Transverse colon (tissue), 4 donors: ENCODE data around the gene NYNRIN. TPM values are rescaled to one million over a fixed set of nuclear protein-coding genes. Genes with fewer than 3 reads are reported as not detected.

ENCODE experiments used
- DNase-seq: peaks from one replicate; pipeline ENCODE4 v3.0.0-alpha.2; 2019
- H3K27ac ChIP-seq, 4 donors: fragments of 200-600 bp; sonication (generic); 2 replicates each; pipeline ENCODE4 v1.5.1; 2016 to 2018; ENCODE audit warnings: inconsistent platforms in 4 of 4
- H3K27me3 ChIP-seq: fragments of 200-600 bp; sonication (generic); 2 replicates; pipeline ENCODE4 v1.5.1; 2017; ENCODE audit warnings: inconsistent platforms
- H3K36me3 ChIP-seq, 4 donors: fragments of 200-600 bp; sonication (generic); 2 replicates each; pipeline ENCODE4 v1.5.1; 2017 to 2019; ENCODE audit warnings: inconsistent platforms in 4 of 4
- H3K4me1 ChIP-seq, 4 donors: fragments of 200-600 bp; sonication (generic); 2 replicates each; pipeline ENCODE4 v1.5.1; 2017 to 2020; ENCODE audit warnings: inconsistent platforms in 4 of 4
- H3K4me3 ChIP-seq, 4 donors: fragments of 200-600 bp; sonication (generic); 1 replicate in 1 of 4; 2 replicates in 3 of 4; pipeline versions ENCODE4 v1.5.1 to v1.6.1; 2017 to 2019; ENCODE audit warnings: inconsistent platforms in 4 of 4
- H3K9me3 ChIP-seq, 2 donors: fragments of 200-600 bp; sonication (generic); 2 replicates each; pipeline ENCODE4 v1.5.1; 2017 to 2019; ENCODE audit warnings: inconsistent platforms in 2 of 2
- EP300 ChIP-seq: sonication (generic); formaldehyde crosslinking; IDR thresholded peaks from one replicate; pipeline ENCODE4 v1.6.1; 2017; ENCODE audit warnings: antibody characterized with exemption, low read depth
- POLR2A ChIP-seq: fragments of 450-650 bp; IDR thresholded peaks from one replicate; pipeline ENCODE4 v1.6.1; 2016; ENCODE audit warnings: antibody characterized with exemption, mild to moderate bottlenecking, moderate library complexity
- POLR2AphosphoS5 ChIP-seq, 3 donors: sonication (generic); formaldehyde crosslinking; IDR thresholded peaks; one replicate each; pipeline ENCODE4 v1.6.1; 2016; ENCODE audit warnings: antibody characterized with exemption in 3 of 3
- WGBS, 2 donors: methylation state at CpG; one replicate each; pipeline ENCODE4 v1.1.5; 2018; ENCODE audit warnings: low coverage in 1 of 2; 5-methylcytosine and 5-hydroxymethylcytosine counted together
- in situ Hi-C, 4 donors: fragments of 200-750 bp; cut with MboI; loops; one replicate each; pipeline versions ENCODE4 v1.15.0 to v1.15.1; 2017; ENCODE audit warnings: low sequenced_read_pairs in 3 of 4, low pct_ligation_motif_present in 1 of 4, low pct_unique_long_range_greater_than_20kb in 1 of 4
- intact Hi-C: fragments of 100-400 bp; cut with DNase I; formaldehyde crosslinking; loops from one replicate; pipeline ENCODE4 v1.15.1; 2023; ENCODE audit warnings: low total_unique reads
- total RNA-seq, 4 donors: library from RNA; depleted of rRNA; stranded (reverse); fragments of >200 nt; gene quantifications; one replicate each; pipeline ENCODE4 v1.1.0, GENCODE V29; 2016
- TF ChIP-seq, protein P1 (sequence below), 5 experiments: fragments of 200-600 bp in 3 of 5; fragments of 450-650 bp in 2 of 5; sonication (generic) in 3 of 5; IDR thresholded peaks; 1 replicate in 2 of 5; 2 replicates in 3 of 5; pipeline ENCODE4 v1.5.1; 2016 to 2017; ENCODE audit warnings: antibody characterized with exemption in 5 of 5, inconsistent platforms in 3 of 5, mild to moderate bottlenecking in 2 of 5, moderate library complexity in 1 of 5

Gene NYNRIN
- total RNA-seq, 4 donors from 2014 or later, result 2.6 to 11.4 (median 9.0) TPM

DNA sequence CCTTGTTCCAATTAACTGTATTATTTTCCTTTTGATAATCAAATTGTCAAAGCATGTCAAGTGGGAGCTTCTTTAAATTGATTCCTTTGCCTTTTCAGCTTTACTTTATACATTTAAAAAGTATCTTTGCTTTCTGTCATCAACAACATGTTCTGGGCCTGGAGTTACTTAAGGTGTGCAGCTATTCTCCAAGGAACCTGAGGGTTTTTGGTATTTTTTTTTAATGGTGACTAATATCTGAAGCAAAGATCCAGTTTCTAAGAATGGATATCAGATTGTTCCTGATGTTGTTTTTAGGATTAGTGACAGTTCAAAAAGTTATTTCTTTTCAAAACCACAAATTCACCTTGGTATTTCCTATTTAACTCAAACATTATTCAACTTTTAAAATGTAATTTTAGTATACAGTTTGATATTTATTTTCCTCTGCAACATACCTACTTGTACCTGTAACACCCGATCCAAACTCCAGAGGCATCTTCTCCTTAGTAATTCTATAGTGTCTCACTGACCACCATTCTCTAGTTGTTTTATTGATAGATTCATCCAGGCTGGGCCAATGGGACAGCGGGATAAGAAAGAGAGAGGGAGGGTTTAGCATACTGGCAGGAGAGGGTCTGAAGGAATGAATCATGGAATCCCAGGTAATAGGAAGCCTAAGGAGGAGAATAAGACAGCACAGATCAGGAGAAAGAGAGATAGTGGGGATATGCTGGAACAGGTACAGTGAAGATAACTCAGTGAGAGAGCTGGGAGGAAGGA, 27.5 kb downstream of the NYNRIN start:
- peak overlapping the region; percentile 75 to 92 (median 83) for H3K27ac ChIP-seq
- TF ChIP-seq POLR2AphosphoS5 (IDR thresholded peaks at IDR 0.05) (no peak), POLR2A (no peak), EP300 (no peak)
- H3K9me3 ChIP-seq, result no peaks in the 10 kb centered on the region
- no peak for DNase-seq
- peaks cover 27 to 75% (median 60%) of the 10 kb centered on the region in 4 donors for H3K4me1 ChIP-seq
- in situ Hi-C loops, result loop anchor here in 3 of 4 donors (25.0 kb wide), 2 partner anchors 89 to 189 kb away; partner anchors contain the start of genes GMPR2 (in 3 of the 3), NEDD8 (in 3 of the 3), TINF2 (in 3 of the 3) and ADCY4 (in 1 of the 3)
- no peak overlapping the region for H3K4me3 ChIP-seq
- no peaks in the 10 kb centered on the region for H3K27me3 ChIP-seq
- H3K36me3 ChIP-seq, result no peaks in the 10 kb centered on the region
- intact Hi-C loops, result no loop called here
- WGBS, 2 donors, result 43 to 57% methylated on average over 2 of the region's 2 CpGs

DNA sequence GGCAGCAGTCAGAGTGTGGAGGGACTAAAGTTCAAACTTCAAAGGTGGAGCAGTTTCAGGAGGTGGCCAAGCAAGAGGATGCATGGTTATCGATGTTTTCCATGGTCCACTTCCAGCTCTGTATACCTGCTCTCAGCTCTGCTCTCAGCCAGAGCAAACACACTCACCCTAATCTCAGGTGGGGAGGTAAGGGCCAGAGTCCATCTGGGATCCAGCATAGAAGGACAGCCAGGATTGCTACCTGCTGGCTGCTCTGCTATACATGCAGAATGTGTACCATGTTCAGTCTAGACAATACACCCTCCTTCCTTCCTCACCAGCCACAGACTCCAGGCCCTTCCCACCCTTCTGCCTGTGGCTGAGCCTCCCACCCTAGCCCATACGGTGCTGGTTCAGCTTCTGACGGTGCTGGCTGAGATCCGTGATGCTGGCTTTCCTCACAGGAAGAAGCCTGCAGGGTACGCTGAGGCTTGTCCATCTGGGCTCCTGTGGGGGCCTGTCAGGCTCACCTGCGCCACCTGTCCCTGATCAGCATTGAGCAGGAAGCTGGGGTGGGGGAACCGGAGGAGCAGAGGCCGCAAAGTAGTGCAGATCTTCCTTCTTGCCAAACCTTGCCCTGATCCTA, 28.2 kb downstream of the NYNRIN start:
- H3K27ac ChIP-seq, result peak overlapping the region; percentile 75 to 92 (median 83)
- no peak overlapping the region for H3K4me3 ChIP-seq
- WGBS, 2 donors, result 39 to 80% methylated on average over 1 to 8 of the region's 8 CpGs
- H3K4me1 ChIP-seq, result peaks cover 30 to 81% (median 66%) of the 10 kb centered on the region in 4 donors
- intact Hi-C loops, result no loop called here
- no peaks in the 10 kb centered on the region for H3K27me3 ChIP-seq
- TF ChIP-seq POLR2AphosphoS5 (IDR thresholded peaks at IDR 0.05) (peak in 2 of 3 donors; percentile 52 to 68), POLR2A (peak; percentile 35)
- TF ChIP-seq, protein P1, sequence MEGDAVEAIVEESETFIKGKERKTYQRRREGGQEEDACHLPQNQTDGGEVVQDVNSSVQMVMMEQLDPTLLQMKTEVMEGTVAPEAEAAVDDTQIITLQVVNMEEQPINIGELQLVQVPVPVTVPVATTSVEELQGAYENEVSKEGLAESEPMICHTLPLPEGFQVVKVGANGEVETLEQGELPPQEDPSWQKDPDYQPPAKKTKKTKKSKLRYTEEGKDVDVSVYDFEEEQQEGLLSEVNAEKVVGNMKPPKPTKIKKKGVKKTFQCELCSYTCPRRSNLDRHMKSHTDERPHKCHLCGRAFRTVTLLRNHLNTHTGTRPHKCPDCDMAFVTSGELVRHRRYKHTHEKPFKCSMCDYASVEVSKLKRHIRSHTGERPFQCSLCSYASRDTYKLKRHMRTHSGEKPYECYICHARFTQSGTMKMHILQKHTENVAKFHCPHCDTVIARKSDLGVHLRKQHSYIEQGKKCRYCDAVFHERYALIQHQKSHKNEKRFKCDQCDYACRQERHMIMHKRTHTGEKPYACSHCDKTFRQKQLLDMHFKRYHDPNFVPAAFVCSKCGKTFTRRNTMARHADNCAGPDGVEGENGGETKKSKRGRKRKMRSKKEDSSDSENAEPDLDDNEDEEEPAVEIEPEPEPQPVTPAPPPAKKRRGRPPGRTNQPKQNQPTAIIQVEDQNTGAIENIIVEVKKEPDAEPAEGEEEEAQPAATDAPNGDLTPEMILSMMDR (IDR thresholded peaks at IDR 0.05), result no peak
- H3K9me3 ChIP-seq, result no peaks in the 10 kb centered on the region
- in situ Hi-C loops, result loop anchor here in 3 of 4 donors (25.0 kb wide), 2 partner anchors 90 to 190 kb away; partner anchors contain the start of genes GMPR2 (in 3 of the 3), NEDD8 (in 3 of the 3), TINF2 (in 3 of the 3) and ADCY4 (in 1 of the 3)
- no peaks in the 10 kb centered on the region for H3K36me3 ChIP-seq
- DNase-seq, result peak; percentile 65

DNA sequence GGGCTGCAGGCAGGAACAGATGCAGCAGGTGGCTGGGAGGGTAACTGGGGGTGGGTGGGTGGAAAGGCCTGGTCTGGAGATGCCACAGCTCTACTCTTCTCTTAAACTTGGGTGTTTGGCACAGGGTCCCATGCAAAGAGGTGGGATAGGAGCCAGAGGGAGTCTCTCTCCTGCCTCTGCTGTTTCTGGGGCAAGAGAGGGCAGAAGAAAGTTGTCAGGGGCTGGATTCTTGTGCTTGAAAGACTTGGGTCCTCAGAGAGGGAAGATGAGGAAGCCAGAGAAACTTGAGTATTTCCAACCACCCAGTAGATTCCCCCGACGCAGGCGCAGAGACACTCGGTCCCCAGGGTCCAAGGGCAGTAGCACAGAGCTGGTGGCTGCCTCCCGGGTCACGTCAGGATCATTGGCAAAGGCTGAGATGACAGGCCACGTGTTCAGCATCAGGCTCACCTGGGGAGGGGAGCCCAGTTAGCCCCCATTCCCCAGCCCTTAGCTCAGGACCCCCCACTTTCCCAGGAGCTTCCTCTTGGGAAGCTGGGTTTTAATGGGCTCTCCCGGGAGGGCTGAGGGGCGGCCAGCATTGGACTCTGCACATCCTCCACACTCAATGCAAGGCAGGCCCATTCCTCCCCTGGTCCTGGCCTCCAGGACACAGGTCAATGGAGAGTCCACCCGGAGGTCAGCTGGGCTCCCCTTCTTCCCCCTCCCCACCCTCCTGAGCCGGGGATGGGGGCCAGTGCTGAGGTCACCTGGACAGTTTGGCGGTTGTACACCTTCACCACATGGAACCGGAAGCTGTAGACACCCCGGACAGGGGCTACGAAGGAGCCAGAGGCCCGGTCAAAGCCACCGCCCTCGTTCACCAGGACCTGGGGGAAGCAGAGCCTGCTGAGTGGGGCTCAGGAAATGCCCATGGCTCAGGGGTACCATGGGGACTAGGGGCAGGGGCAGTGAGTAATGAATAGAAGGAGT, 29.0 kb downstream of the NYNRIN start:
- Histone ChIP-seq H3K27me3 (no peaks in the 10 kb centered on the region), H3K27ac (peak overlapping the region; percentile 75 to 92 (median 83)), H3K9me3 (no peaks in the 10 kb centered on the region), H3K4me3 (no peak overlapping the region), H3K36me3 (peaks cover 0 to 8% (median 3%) of the 10 kb centered on the region in 4 donors), H3K4me1 (peaks cover 30 to 81% (median 69%) of the 10 kb centered on the region in 4 donors)
- intact Hi-C loops (no loop called here), in situ Hi-C loops (loop anchor here in 3 of 4 donors (25.0 kb wide), 2 partner anchors 91 to 191 kb away; partner anchors contain the start of genes GMPR2 (in 3 of the 3), NEDD8 (in 3 of the 3), TINF2 (in 3 of the 3) and ADCY4 (in 1 of the 3))
- no peak for TF ChIP-seq POLR2AphosphoS5 (IDR thresholded peaks at IDR 0.05)
- TF ChIP-seq POLR2A, result no peak
- TF ChIP-seq, protein P1 (IDR thresholded peaks at IDR 0.05), result no peak
- TF ChIP-seq EP300, result no peak
- WGBS, 2 donors, result 83% methylated on average over 18 of the region's 18 CpGs; no CpG with 5 or more reads in 1 of the 2 donors
- no peak for DNase-seq
